ENCODE measurements around the gene TRRAP. TPM values are rescaled to one million over a fixed set of nuclear protein-coding genes. Genes with fewer than 3 reads are reported as not detected.

The TRRAP gene
- polyA plus RNA-seq, 1 donor from 2014 or later, result 12.9 TPM

GRCh38 chr7:98956937-98957336 is 78.6 kb downstream of the TRRAP start:
- Histone ChIP-seq H3K9ac (ENCODE audit: low read length) (no peak overlapping the region), H4K20me1 (ENCODE audit: insufficient read depth) (no peaks in the 10 kb centered on the region), H3K79me2 (replicated peaks; ENCODE audit: insufficient read depth, low read length) (no peaks in the 10 kb centered on the region), H3K4me3 (ENCODE audit: low read length) (no peak overlapping the region), H3K9me2 (ENCODE audit: insufficient read depth, low read length) (no peaks in the 10 kb centered on the region), H2AFZ (ENCODE audit: low read depth, low read length) (no peak overlapping the region), H3F3A (ENCODE audit: insufficient read depth, low read length, poor library complexity, severe bottlenecking) (no peaks in the 10 kb centered on the region), H3K36me3 (ENCODE audit: insufficient read depth, low read length) (peaks cover 4% of the 10 kb centered on the region), H3K27ac (ENCODE audit: low read length) (no peak overlapping the region), H3K27me3 (ENCODE audit: insufficient read depth, low read depth, low read length) (no peaks in the 10 kb centered on the region), H3K4me2 (ENCODE audit: low read length) (no peak overlapping the region), H3K9me3 (ENCODE audit: low read length) (no peaks in the 10 kb centered on the region)
- TF ChIP-seq POLR2AphosphoS5 (IDR thresholded peaks at IDR 0.05) (no peak), EZH2 (IDR thresholded peaks at IDR 0.05; ENCODE audit: borderline replicate concordance, insufficient read depth, low read length, poor library complexity, severe bottlenecking) (no peak), MXI1 (conservative IDR thresholded peaks at IDR 0.05; ENCODE audit: poor library complexity, severe bottlenecking) (no peak), TAF1 (IDR thresholded peaks at IDR 0.05; ENCODE audit: low read depth) (no peak), RAD21 (conservative IDR thresholded peaks at IDR 0.05) (no peak), EP300 (conservative IDR thresholded peaks at IDR 0.05; ENCODE audit: poor library complexity, severe bottlenecking) (no peak), REST (IDR thresholded peaks at IDR 0.05; ENCODE audit: borderline replicate concordance) (no peak)
- TF ChIP-seq, protein P1, sequence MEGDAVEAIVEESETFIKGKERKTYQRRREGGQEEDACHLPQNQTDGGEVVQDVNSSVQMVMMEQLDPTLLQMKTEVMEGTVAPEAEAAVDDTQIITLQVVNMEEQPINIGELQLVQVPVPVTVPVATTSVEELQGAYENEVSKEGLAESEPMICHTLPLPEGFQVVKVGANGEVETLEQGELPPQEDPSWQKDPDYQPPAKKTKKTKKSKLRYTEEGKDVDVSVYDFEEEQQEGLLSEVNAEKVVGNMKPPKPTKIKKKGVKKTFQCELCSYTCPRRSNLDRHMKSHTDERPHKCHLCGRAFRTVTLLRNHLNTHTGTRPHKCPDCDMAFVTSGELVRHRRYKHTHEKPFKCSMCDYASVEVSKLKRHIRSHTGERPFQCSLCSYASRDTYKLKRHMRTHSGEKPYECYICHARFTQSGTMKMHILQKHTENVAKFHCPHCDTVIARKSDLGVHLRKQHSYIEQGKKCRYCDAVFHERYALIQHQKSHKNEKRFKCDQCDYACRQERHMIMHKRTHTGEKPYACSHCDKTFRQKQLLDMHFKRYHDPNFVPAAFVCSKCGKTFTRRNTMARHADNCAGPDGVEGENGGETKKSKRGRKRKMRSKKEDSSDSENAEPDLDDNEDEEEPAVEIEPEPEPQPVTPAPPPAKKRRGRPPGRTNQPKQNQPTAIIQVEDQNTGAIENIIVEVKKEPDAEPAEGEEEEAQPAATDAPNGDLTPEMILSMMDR (IDR thresholded peaks at IDR 0.05; ENCODE audit: poor library complexity, severe bottlenecking), result no peak

DNA sequence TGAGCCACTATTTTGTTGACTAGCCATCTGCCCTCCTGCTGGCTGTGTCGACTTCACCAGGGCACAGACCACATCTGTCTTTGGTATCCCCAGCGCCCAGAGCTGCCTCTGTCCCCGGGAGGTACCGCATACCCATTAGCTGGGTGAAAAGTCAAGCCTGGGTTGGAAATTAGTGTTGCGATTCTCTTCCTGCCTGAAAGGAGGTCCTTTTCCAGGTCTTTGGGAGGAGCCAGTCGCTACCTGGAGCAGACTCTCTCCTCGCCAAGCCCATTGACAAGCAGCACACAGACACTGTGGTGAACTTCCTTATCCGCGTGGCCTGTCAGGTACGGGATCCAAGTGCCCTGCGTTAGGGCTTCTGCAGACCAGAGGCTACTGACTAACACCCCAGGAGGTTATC is 79.4 kb downstream of the TRRAP start:
- Histone ChIP-seq H3K4me3 (ENCODE audit: low read length) (no peak overlapping the region), H3K9ac (ENCODE audit: low read length) (no peak overlapping the region), H3K9me2 (ENCODE audit: insufficient read depth, low read length) (no peaks in the 10 kb centered on the region), H3F3A (ENCODE audit: insufficient read depth, low read length, poor library complexity, severe bottlenecking) (no peaks in the 10 kb centered on the region), H4K20me1 (ENCODE audit: insufficient read depth) (no peaks in the 10 kb centered on the region), H3K27ac (ENCODE audit: low read length) (no peak overlapping the region), H3K79me2 (replicated peaks; ENCODE audit: insufficient read depth, low read length) (no peaks in the 10 kb centered on the region), H3K36me3 (ENCODE audit: insufficient read depth, low read length) (peaks cover 4% of the 10 kb centered on the region), H2AFZ (ENCODE audit: low read depth, low read length) (no peak overlapping the region), H3K27me3 (ENCODE audit: insufficient read depth, low read depth, low read length) (no peaks in the 10 kb centered on the region), H3K4me2 (ENCODE audit: low read length) (no peak overlapping the region), H3K9me3 (ENCODE audit: low read length) (no peaks in the 10 kb centered on the region)
- TF ChIP-seq SMC3 (conservative IDR thresholded peaks at IDR 0.05; ENCODE audit: poor library complexity), result no peak
- no peak for TF ChIP-seq REST (IDR thresholded peaks at IDR 0.05; ENCODE audit: borderline replicate concordance)
- no peak for TF ChIP-seq TAF1 (IDR thresholded peaks at IDR 0.05; ENCODE audit: low read depth)
- TF ChIP-seq EZH2 (IDR thresholded peaks at IDR 0.05; ENCODE audit: borderline replicate concordance, insufficient read depth, low read length, poor library complexity, severe bottlenecking), result no peak
- no peak for TF ChIP-seq EP300 (conservative IDR thresholded peaks at IDR 0.05; ENCODE audit: poor library complexity, severe bottlenecking)
- no peak for TF ChIP-seq RAD21 (conservative IDR thresholded peaks at IDR 0.05)
- TF ChIP-seq, protein P1 (IDR thresholded peaks at IDR 0.05; ENCODE audit: poor library complexity, severe bottlenecking), result no peak
- no peak for TF ChIP-seq MXI1 (conservative IDR thresholded peaks at IDR 0.05; ENCODE audit: poor library complexity, severe bottlenecking)
- no peak for TF ChIP-seq POLR2AphosphoS5 (IDR thresholded peaks at IDR 0.05)

Data from neural cell (in vitro differentiated cells).